HepG2 (cell line): ENCODE results near the gene ISG20. TPM values are rescaled to one million over a fixed set of nuclear protein-coding genes. Genes with fewer than 3 reads are reported as not detected.

Source experiments
- ARHGAP35 ChIP-seq: sonication (generic); formaldehyde crosslinking; IDR thresholded peaks from 2 replicates; pipeline ENCODE4 v1.9.0; 2022; ENCODE audit warnings: mild to moderate bottlenecking, inconsistent platforms, moderate library complexity, missing genetic modification reagents, borderline replicate concordance
- BRF2 ChIP-seq: sonication (generic); formaldehyde crosslinking; IDR thresholded peaks from 2 replicates; pipeline ENCODE4 v1.8.1; 2022; ENCODE audit warnings: mild to moderate bottlenecking, missing genetic modification reagents
- CAMTA2 ChIP-seq: sonication (generic); formaldehyde crosslinking; IDR thresholded peaks from 2 replicates; pipeline ENCODE4 v1.4.0; 2020; ENCODE audit warnings: mild to moderate bottlenecking, missing genetic modification reagents, borderline replicate concordance
- GTF3A ChIP-seq: sonication (generic); formaldehyde crosslinking; conservative IDR thresholded peaks from 2 replicates; pipeline ENCODE4 v1.4.0; 2020; ENCODE audit warnings: mild to moderate bottlenecking, missing genetic modification reagents
- HOXA9 ChIP-seq: sonication (generic); formaldehyde crosslinking; IDR thresholded peaks from 2 replicates; pipeline ENCODE4 v1.8.1; 2022; ENCODE audit warnings: missing genetic modification reagents, mild to moderate bottlenecking, moderate library complexity, borderline replicate concordance
- MIER2 ChIP-seq: IDR thresholded peaks from 2 replicates; pipeline ENCODE4 v1.6.1; 2016; ENCODE audit warnings: missing biosample characterization, missing genetic modification reagents
- MTERF4 ChIP-seq: sonication (generic); formaldehyde crosslinking; IDR thresholded peaks from 2 replicates; pipeline ENCODE4 v1.8.0; 2023; ENCODE audit warnings: mild to moderate bottlenecking, missing genetic modification reagents
- MZF1 ChIP-seq: sonication (generic); formaldehyde crosslinking; IDR thresholded peaks from 2 replicates; pipeline ENCODE4 v1.8.1; 2023; ENCODE audit warnings: mild to moderate bottlenecking, missing genetic modification reagents, borderline replicate concordance
- PRPF4 ChIP-seq: fragments of 200-400 bp; formaldehyde crosslinking; IDR thresholded peaks from 2 replicates; pipeline ENCODE4 v1.6.1; 2016; ENCODE audit warnings: low read length, low read depth; ENCODE audit not compliant: poor library complexity, severe bottlenecking
- PTBP1 ChIP-seq: fragments of 200-400 bp; formaldehyde crosslinking; IDR thresholded peaks from 2 replicates; pipeline ENCODE4 v1.6.1; 2018; ENCODE audit warnings: low read length, low read depth; ENCODE audit not compliant: poor library complexity, severe bottlenecking
- RFX5 ChIP-seq: IDR thresholded peaks from 2 replicates; pipeline ENCODE4 v1.6.1; 2011; ENCODE audit warnings: low read depth, low read length, improper control_type of control experiment
- SAFB2 ChIP-seq: sonication (generic); formaldehyde crosslinking; IDR thresholded peaks from 2 replicates; pipeline ENCODE4 v1.5.1; 2020; ENCODE audit warnings: missing genetic modification reagents, low read depth, mild to moderate bottlenecking, borderline replicate concordance
- TFE3 ChIP-seq: IDR thresholded peaks from 2 replicates; pipeline ENCODE4 v1.6.1; 2016
- ZBTB43 ChIP-seq: sonication (generic); formaldehyde crosslinking; conservative IDR thresholded peaks from 2 replicates; pipeline ENCODE4 v1.4.0; 2020; ENCODE audit warnings: missing genetic modification reagents
- ZNF296 ChIP-seq: sonication (generic); formaldehyde crosslinking; conservative IDR thresholded peaks from 2 replicates; pipeline ENCODE4 v1.5.0; 2020; ENCODE audit warnings: mild to moderate bottlenecking, missing genetic modification reagents
- ZNF550 ChIP-seq: sonication (generic); formaldehyde crosslinking; IDR thresholded peaks from 2 replicates; pipeline ENCODE4 v1.4.0; 2020; ENCODE audit warnings: mild to moderate bottlenecking, missing genetic modification reagents, borderline replicate concordance
- ZNF570 ChIP-seq: sonication (generic); formaldehyde crosslinking; IDR thresholded peaks from 2 replicates; pipeline ENCODE4 v1.4.0; 2020; ENCODE audit warnings: mild to moderate bottlenecking, missing genetic modification reagents, borderline replicate concordance
- ZNF589 ChIP-seq: sonication (generic); formaldehyde crosslinking; conservative IDR thresholded peaks from 2 replicates; pipeline ENCODE4 v1.8.0; 2022; ENCODE audit warnings: mild to moderate bottlenecking, moderate library complexity, missing genetic modification reagents
- ZNF639 ChIP-seq: conservative IDR thresholded peaks from 2 replicates; pipeline ENCODE4 v1.6.1; 2018; ENCODE audit warnings: missing genetic modification reagents
- ZNF83 ChIP-seq: sonication (generic); formaldehyde crosslinking; IDR thresholded peaks from 2 replicates; pipeline ENCODE4 v1.4.0; 2020; ENCODE audit warnings: missing genetic modification reagents, mild to moderate bottlenecking, borderline replicate concordance
- ZNF850 ChIP-seq: sonication (generic); formaldehyde crosslinking; conservative IDR thresholded peaks from 2 replicates; pipeline ENCODE4 v1.9.0; 2021; ENCODE audit warnings: mild to moderate bottlenecking, missing genetic modification reagents
- polyA plus RNA-seq, 8 experiments: library from polyadenylated mRNA; depleted of rRNA in 3 of 8; stranded (reverse) in 7 of 8; unstranded in 1 of 8; fragments of >200 nt; fragmentation: Illumina TruSeq in 4 of 8; extraction: Trizol in 4 of 8; gene quantifications; 2 replicates each; pipeline versions ENCODE4 v1.2.1 to v1.2.3, GENCODE V29; 2011 to 2016; ENCODE audit warnings: low read depth in 4 of 8, missing spikeins in 1 of 8, mixed read lengths in 1 of 8; ENCODE audit not compliant: insufficient read depth in 1 of 8
- total RNA-seq, 5 experiments: library from RNA; depleted of rRNA; stranded (reverse); fragments of >200 nt; fragmentation: Illumina TruSeq; extraction: Trizol; gene quantifications; 2 replicates each; pipeline ENCODE4 v1.2.3, GENCODE V29; 2016; ENCODE audit warnings: low read depth in 1 of 5

Gene ISG20
- total and polyA plus RNA-seq, 2 of the 13 experiments (the other 11 are each of a cell fraction or from before 2014, with no cell fraction given): 6.3 to 31.5 TPM

- 0 out of 2 replicates have a peak, but pooled peaks have one; percentile 31 for TF ChIP-seq ZNF83 (CRISPR knock-in tag)
- 0 out of 2 replicates have a peak, but pooled peaks have one; percentile 12 for TF ChIP-seq TFE3 (CRISPR knock-in tag)
- no peak for TF ChIP-seq GTF3A
- no peak for TF ChIP-seq SAFB2
- no peak for TF ChIP-seq ZNF296 (CRISPR knock-in tag)
- TF ChIP-seq RFX5: no peak
- TF ChIP-seq MTERF4 (CRISPR knock-in tag): no peak
- no peak for TF ChIP-seq ZNF589 (CRISPR knock-in tag)
- no peak for TF ChIP-seq PTBP1
- no peak for TF ChIP-seq ZNF550
- no peak for TF ChIP-seq ARHGAP35 (CRISPR knock-in tag)
- no peak for TF ChIP-seq BRF2 (CRISPR knock-in tag)
- TF ChIP-seq ZNF850 (CRISPR knock-in tag): no peak
- peak; percentile 67; the same call in 1 of the 2 replicates for TF ChIP-seq MIER2 (CRISPR knock-in tag)
- no peak for TF ChIP-seq HOXA9
- TF ChIP-seq ZNF570 (CRISPR knock-in tag): 0 out of 2 replicates have a peak, but pooled peaks have one; percentile 66
- no peak for TF ChIP-seq ZNF639 (CRISPR knock-in tag)
- no peak for TF ChIP-seq CAMTA2 (CRISPR knock-in tag)
- no peak for TF ChIP-seq MZF1 (CRISPR knock-in tag)
- no peak for TF ChIP-seq ZBTB43 (CRISPR knock-in tag)
- TF ChIP-seq PRPF4: no peak
Measured at GRCh38 chr15:88681610-88682221, 42.9 kb downstream of the ISG20 start (continued).
